H1 (cell line): ENCODE measurements around the gene PRSS2. TPM values are rescaled to one million over a fixed set of nuclear protein-coding genes. Genes with fewer than 3 reads are reported as not detected.

Source experiments
- BACH1 ChIP-seq: IDR thresholded peaks from 2 replicates; pipeline ENCODE4 v1.6.1; 2012; ENCODE audit warnings: low read length, improper control_type of control experiment
- CBX8 ChIP-seq: fragments of 300-800, 300-1000 bp; sonication (generic); IDR thresholded peaks from 2 replicates; pipeline ENCODE4 v1.7.1; 2016; ENCODE audit warnings: low read depth, low read length, borderline replicate concordance
- CHD2 ChIP-seq: IDR thresholded peaks from 2 replicates; pipeline ENCODE4 v1.6.1; 2012; ENCODE audit warnings: low read length, improper control_type of control experiment
- EGR1 ChIP-seq: IDR thresholded peaks from 2 replicates; pipeline ENCODE4 v1.6.1; 2011; ENCODE audit warnings: low read depth, low read length, borderline replicate concordance
- JUN ChIP-seq: IDR thresholded peaks from 2 replicates; pipeline ENCODE4 v1.6.1; 2011; ENCODE audit warnings: low read depth, mild to moderate bottlenecking, improper control_type of control experiment, low read length
- KDM4A ChIP-seq: IDR thresholded peaks from one replicate; pipeline ENCODE4 v1.7.1; 2012; ENCODE audit warnings: low read depth, mild to moderate bottlenecking, moderate library complexity, low read length, inconsistent platforms; ENCODE audit not compliant: severe bottlenecking
- POLR2AphosphoS5 ChIP-seq: IDR thresholded peaks from 2 replicates; pipeline ENCODE4 v1.6.1; 2011; ENCODE audit warnings: low read depth, low read length
- TEAD4 ChIP-seq: IDR thresholded peaks from 2 replicates; pipeline ENCODE4 v1.6.1; 2012; ENCODE audit warnings: low read depth, low read length, inconsistent platforms, mixed read lengths
- polyA plus RNA-seq, 7 experiments: library from polyadenylated mRNA; depleted of rRNA in 3 of 7; stranded (reverse) in 5 of 7; unstranded in 2 of 7; fragments of >200 nt in 5 of 7; fragments of 200-250 nt in 2 of 7; gene quantifications; 1 replicate in 5 of 7; 2 replicates in 1 of 7; 4 replicates in 1 of 7; pipeline versions ENCODE4 v1.2.1 to v1.2.3, GENCODE V29; 2011 to 2013; ENCODE audit warnings: missing spikeins in 2 of 7, mixed read lengths in 2 of 7
- total RNA-seq: library from RNA; stranded (reverse); fragmentation: NEBNext Ultra II Directional; extraction: Animal tissue kit (Norgen Biotek cat#: 25700); gene quantifications from 2 replicates; pipeline ENCODE4 v1.2.1, GENCODE V29; 2021

The PRSS2 gene
- total and polyA plus RNA-seq, 2 of the 8 experiments (the other 6 are each of a cell fraction or from before 2014, with no cell fraction given) = not detected

GRCh38 chr7:142788303-142789289 is 17.8 kb downstream of the PRSS2 start (continued):
- TF ChIP-seq TEAD4 = no peak
- TF ChIP-seq BACH1 = no peak
- TF ChIP-seq CHD2 = no peak
- TF ChIP-seq CBX8 = no peak
- TF ChIP-seq JUN = no peak
- no peak for TF ChIP-seq KDM4A
- TF ChIP-seq POLR2AphosphoS5 = no peak
- TF ChIP-seq EGR1 = no peak
